ENCODE results near the gene TPBGL. TPM values are rescaled to one million over a fixed set of nuclear protein-coding genes. Genes with fewer than 3 reads are reported as not detected.

The TPBGL gene
- polyA plus RNA-seq, result 0.39 TPM
- long read RNA-seq, donor 1, result 0 reads
- long read RNA-seq, donor 2, result 0 reads
- long read RNA-seq, donor 3, result 0 reads
- long read RNA-seq, donor 4, result 0 reads
- long read RNA-seq, donor 5, result 0 reads
- long read RNA-seq, donor 6, result 0 reads
- long read RNA-seq, donor 7, result 0 reads
- long read RNA-seq, donor 8, result 0 reads
- long read RNA-seq, donor 9, result 0 reads
- long read RNA-seq, donor 10, partial matches to known transcripts, result 0 of 1 reads
- long read RNA-seq, donor 10, other reads (novel, unspliced or antisense), result 0 of 1 reads
- long read RNA-seq, donor 11, partial matches to known transcripts, result 0 of 2 reads
- long read RNA-seq, donor 11, other reads (novel, unspliced or antisense), result 0 of 2 reads

- WGBS (ENCODE audit: insufficient coverage, low lambda C conversion rate), result no CpG with 5 or more reads among the region's 58 CpGs
- no peak within 1 kb of the TSS for H3K27ac ChIP-seq (ENCODE audit: low read length)
- DNase-seq, result peak in 1 of 2 donors; percentile 36
Observed at GRCh38 chr11:75240311-75241035, at the start of gene TPBGL. TSS of gene TPBGL (plus strand) at chr11:75240774. CDS start at chr11:75241050, 276 bp downstream.

DNA sequence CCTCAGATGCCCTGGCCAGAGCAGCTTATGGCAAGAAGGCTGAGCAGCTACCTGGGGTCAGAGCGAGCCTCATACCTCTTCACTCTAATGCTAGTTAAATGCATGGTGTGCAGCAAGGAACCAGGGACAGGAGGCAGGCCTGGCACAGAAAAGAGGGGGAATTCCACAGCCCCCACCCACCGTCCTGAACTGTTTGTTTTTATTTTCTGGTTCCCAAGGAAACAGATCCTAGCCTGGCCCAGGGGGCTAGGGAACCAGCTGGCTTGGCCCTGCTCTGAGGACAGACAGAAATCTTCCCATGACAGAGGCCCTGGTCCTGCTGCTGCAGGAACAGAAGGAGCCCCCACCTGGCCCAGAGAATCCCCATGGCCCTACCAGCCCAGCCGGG lies 49.2 kb upstream of the TPBGL start:
- peaks cover 67% of the 10 kb centered on the region for H3K36me3 ChIP-seq (ENCODE audit: control insufficient read depth, insufficient read depth, low read length)
- H3K4me1 ChIP-seq (ENCODE audit: control insufficient read depth, insufficient read depth, low read length), result peaks cover 4% of the 10 kb centered on the region
- no peaks in the 10 kb centered on the region for H3K27me3 ChIP-seq (ENCODE audit: control insufficient read depth, insufficient read depth, low read length)
- WGBS (ENCODE audit: insufficient coverage, low lambda C conversion rate), result no CpG with 5 or more reads among the region's 3 CpGs
- no peaks in the 10 kb centered on the region for H3K9me3 ChIP-seq (ENCODE audit: control insufficient read depth, low read depth, low read length)
- peak in 1 of 2 donors; percentile 34 for DNase-seq
- no peak overlapping the region for H3K4me3 ChIP-seq (ENCODE audit: low read length)
- no peak overlapping the region for H3K27ac ChIP-seq (ENCODE audit: low read length)

More at GRCh38 chr11:75240311-75241035, at the start of gene TPBGL:
- Histone ChIP-seq H3K4me1 (ENCODE audit: control insufficient read depth, insufficient read depth, low read length) (peaks cover 7% of the 10 kb centered on the region), H3K27me3 (ENCODE audit: control insufficient read depth, insufficient read depth, low read length) (peaks cover 67% of the 10 kb centered on the region), H3K36me3 (ENCODE audit: control insufficient read depth, insufficient read depth, low read length) (no peaks in the 10 kb centered on the region), H3K4me3 (ENCODE audit: low read length) (peak within 1 kb of the TSS; percentile 18), H3K9me3 (ENCODE audit: control insufficient read depth, low read depth, low read length) (no peaks in the 10 kb centered on the region)

GRCh38 chr11:75193271-75193670 lies 47.3 kb upstream of the TPBGL start:
- DNase-seq, result no peak
- H3K36me3 ChIP-seq (ENCODE audit: control insufficient read depth, insufficient read depth, low read length), result peaks cover 75% of the 10 kb centered on the region

GRCh38 chr11:75193711-75194110 lies 46.9 kb upstream of the TPBGL start:
- H3K27me3 ChIP-seq (ENCODE audit: control insufficient read depth, insufficient read depth, low read length), result no peaks in the 10 kb centered on the region
- no CpG with 5 or more reads among the region's 2 CpGs for whole genome bisulfite sequencing (ENCODE audit: insufficient coverage, low lambda C conversion rate)
- H3K4me1 ChIP-seq (ENCODE audit: control insufficient read depth, insufficient read depth, low read length), result peaks cover 4% of the 10 kb centered on the region
- H3K4me3 ChIP-seq (ENCODE audit: low read length), result no peak overlapping the region
- DNase-seq, result no peak
- H3K9me3 ChIP-seq (ENCODE audit: control insufficient read depth, low read depth, low read length), result no peaks in the 10 kb centered on the region
- no peak overlapping the region for H3K27ac ChIP-seq (ENCODE audit: low read length)
- H3K36me3 ChIP-seq (ENCODE audit: control insufficient read depth, insufficient read depth, low read length), result peaks cover 76% of the 10 kb centered on the region

More at GRCh38 chr11:75193271-75193670, 47.3 kb upstream of the TPBGL start:
- Histone ChIP-seq H3K27me3 (ENCODE audit: control insufficient read depth, insufficient read depth, low read length) (no peaks in the 10 kb centered on the region), H3K4me1 (ENCODE audit: control insufficient read depth, insufficient read depth, low read length) (peaks cover 4% of the 10 kb centered on the region), H3K9me3 (ENCODE audit: control insufficient read depth, low read depth, low read length) (no peaks in the 10 kb centered on the region), H3K4me3 (ENCODE audit: low read length) (no peak overlapping the region), H3K27ac (ENCODE audit: low read length) (no peak overlapping the region)
- WGBS (ENCODE audit: insufficient coverage, low lambda C conversion rate), result no CpG with 5 or more reads among the region's 15 CpGs

DNA sequence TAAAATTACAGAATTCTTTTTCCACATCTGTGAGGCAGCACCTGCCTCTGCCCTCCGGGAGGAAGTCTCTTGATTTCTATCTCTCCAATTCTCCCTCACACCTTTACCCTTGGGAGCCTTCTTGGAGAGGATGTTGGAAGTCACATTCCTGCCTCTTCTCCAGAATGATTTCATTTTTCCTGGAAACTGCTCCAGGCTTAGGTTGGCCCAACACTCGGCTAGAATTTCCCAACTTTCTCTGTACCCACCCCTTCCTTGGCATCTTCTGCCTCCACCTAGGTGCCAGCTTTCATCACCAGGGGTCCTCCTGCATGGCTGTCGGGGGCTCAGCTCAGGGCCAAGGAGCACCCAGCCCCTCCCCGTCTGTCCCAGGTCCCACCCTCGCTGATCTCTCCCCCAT lies 46.4 kb upstream of the TPBGL start:
- peaks cover 78% of the 10 kb centered on the region for H3K36me3 ChIP-seq (ENCODE audit: control insufficient read depth, insufficient read depth, low read length)

GRCh38 chr11:75195167-75195962 lies 45.2 kb upstream of the TPBGL start:
- Histone ChIP-seq H3K9me3 (ENCODE audit: control insufficient read depth, low read depth, low read length) (no peaks in the 10 kb centered on the region), H3K4me3 (ENCODE audit: low read length) (no peak overlapping the region), H3K36me3 (ENCODE audit: control insufficient read depth, insufficient read depth, low read length) (peaks cover 75% of the 10 kb centered on the region), H3K4me1 (ENCODE audit: control insufficient read depth, insufficient read depth, low read length) (peaks cover 4% of the 10 kb centered on the region), H3K27ac (ENCODE audit: low read length) (no peak overlapping the region), H3K27me3 (ENCODE audit: control insufficient read depth, insufficient read depth, low read length) (no peaks in the 10 kb centered on the region)
- DNase-seq, result peak in 1 of 2 donors; percentile 18
- no CpG with 5 or more reads among the region's 7 CpGs for WGBS (ENCODE audit: insufficient coverage, low lambda C conversion rate)

More for the DNA sequence above, 46.4 kb upstream of the TPBGL start:
- H3K4me3 ChIP-seq (ENCODE audit: low read length), result no peak overlapping the region
- H3K27ac ChIP-seq (ENCODE audit: low read length), result no peak overlapping the region
- no CpG with 5 or more reads among the region's 5 CpGs for whole genome bisulfite sequencing (ENCODE audit: insufficient coverage, low lambda C conversion rate)
- no peaks in the 10 kb centered on the region for H3K9me3 ChIP-seq (ENCODE audit: control insufficient read depth, low read depth, low read length)
- H3K4me1 ChIP-seq (ENCODE audit: control insufficient read depth, insufficient read depth, low read length), result peaks cover 4% of the 10 kb centered on the region
- no peak for DNase-seq
- H3K27me3 ChIP-seq (ENCODE audit: control insufficient read depth, insufficient read depth, low read length), result no peaks in the 10 kb centered on the region

- Histone ChIP-seq H3K4me1 (ENCODE audit: control insufficient read depth, insufficient read depth, low read length) (no peaks in the 10 kb centered on the region), H3K36me3 (ENCODE audit: control insufficient read depth, insufficient read depth, low read length) (peaks cover 72% of the 10 kb centered on the region), H3K4me3 (ENCODE audit: low read length) (no peak overlapping the region), H3K9me3 (ENCODE audit: control insufficient read depth, low read depth, low read length) (no peaks in the 10 kb centered on the region), H3K27ac (ENCODE audit: low read length) (no peak overlapping the region), H3K27me3 (ENCODE audit: control insufficient read depth, insufficient read depth, low read length) (no peaks in the 10 kb centered on the region)
- WGBS (ENCODE audit: insufficient coverage, low lambda C conversion rate), result no CpG with 5 or more reads among the region's 8 CpGs
- no peak for DNase-seq
Observed at GRCh38 chr11:75196426-75196825, 44.1 kb upstream of the TPBGL start.

- H3K27ac ChIP-seq (ENCODE audit: low read length), result no peak overlapping the region
- DNase-seq, result no peak
- no peak overlapping the region for H3K4me3 ChIP-seq (ENCODE audit: low read length)
Observed at GRCh38 chr11:75197512-75198277, 42.9 kb upstream of the TPBGL start.

DNA sequence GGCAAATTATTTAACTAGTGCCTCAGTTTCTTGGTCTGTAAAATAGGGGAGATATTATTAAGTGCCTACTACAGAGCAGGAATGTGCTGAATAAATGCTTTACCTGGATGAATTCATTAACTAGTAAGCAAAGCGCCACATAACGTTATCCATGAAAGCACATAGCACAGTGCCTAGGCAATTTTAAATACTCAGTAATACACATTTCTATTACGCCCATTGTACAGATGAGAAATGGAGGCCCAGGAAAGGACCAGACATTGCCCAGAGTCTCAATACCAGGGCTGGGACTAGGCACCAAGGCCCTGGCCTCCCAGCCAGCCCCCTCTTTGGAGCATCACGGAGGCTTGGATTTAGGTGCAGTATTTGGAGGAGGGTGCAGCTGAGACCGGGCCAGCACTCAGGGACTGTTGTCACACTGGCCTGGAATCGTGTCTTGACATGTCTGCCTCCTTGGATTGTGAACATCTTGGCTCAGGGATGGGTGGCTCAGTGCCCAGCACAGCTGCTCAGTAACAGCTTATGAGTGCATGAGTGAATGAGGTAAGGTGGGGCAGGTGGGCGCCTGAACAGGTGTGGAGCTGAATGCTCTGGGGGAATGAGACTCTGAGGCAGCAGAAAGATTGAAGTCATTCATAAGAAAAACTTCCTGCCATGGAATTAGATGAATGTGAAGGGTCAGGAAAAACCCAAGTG lies 42.1 kb upstream of the TPBGL start:
- Histone ChIP-seq H3K27ac (ENCODE audit: low read length) (no peak overlapping the region), H3K9me3 (ENCODE audit: control insufficient read depth, low read depth, low read length) (no peaks in the 10 kb centered on the region), H3K36me3 (ENCODE audit: control insufficient read depth, insufficient read depth, low read length) (peaks cover 66% of the 10 kb centered on the region), H3K4me1 (ENCODE audit: control insufficient read depth, insufficient read depth, low read length) (peaks cover 9% of the 10 kb centered on the region), H3K4me3 (ENCODE audit: low read length) (no peak overlapping the region), H3K27me3 (ENCODE audit: control insufficient read depth, insufficient read depth, low read length) (no peaks in the 10 kb centered on the region)
- no CpG with 5 or more reads among the region's 7 CpGs for WGBS (ENCODE audit: insufficient coverage, low lambda C conversion rate)
- no peak for DNase-seq

More at GRCh38 chr11:75197512-75198277, 42.9 kb upstream of the TPBGL start:
- Histone ChIP-seq H3K36me3 (ENCODE audit: control insufficient read depth, insufficient read depth, low read length) (peaks cover 71% of the 10 kb centered on the region), H3K9me3 (ENCODE audit: control insufficient read depth, low read depth, low read length) (no peaks in the 10 kb centered on the region), H3K4me1 (ENCODE audit: control insufficient read depth, insufficient read depth, low read length) (peaks cover 1% of the 10 kb centered on the region), H3K27me3 (ENCODE audit: control insufficient read depth, insufficient read depth, low read length) (no peaks in the 10 kb centered on the region)
- no CpG with 5 or more reads among the region's 4 CpGs for WGBS (ENCODE audit: insufficient coverage, low lambda C conversion rate)
